Keratinocyte (primary cell): ENCODE measurements around the gene ITGBL1.

ENCODE experiments used
- EZH2 ChIP-seq: IDR thresholded peaks from one replicate; pipeline ENCODE4 v1.6.1; 2012; ENCODE audit warnings: inconsistent platforms, mild to moderate bottlenecking, low read length, moderate library complexity
- TF ChIP-seq, protein P1 (sequence below), 3 experiments: IDR thresholded peaks in 1 of 3; conservative IDR thresholded peaks in 1 of 3; optimal IDR thresholded peaks in 1 of 3; 2 replicates in 2 of 3; 3 replicates in 1 of 3; pipeline versions ENCODE3 to v1.5.1; 2011; ENCODE audit warnings: low read length in 3 of 3, mild to moderate bottlenecking in 3 of 3, moderate library complexity in 2 of 3, control low read depth in 1 of 3, inconsistent platforms in 1 of 3; ENCODE audit not compliant: insufficient read depth in 2 of 3; ENCODE audit errors: extremely low read depth in 1 of 3

- TF ChIP-seq, protein P1, sequence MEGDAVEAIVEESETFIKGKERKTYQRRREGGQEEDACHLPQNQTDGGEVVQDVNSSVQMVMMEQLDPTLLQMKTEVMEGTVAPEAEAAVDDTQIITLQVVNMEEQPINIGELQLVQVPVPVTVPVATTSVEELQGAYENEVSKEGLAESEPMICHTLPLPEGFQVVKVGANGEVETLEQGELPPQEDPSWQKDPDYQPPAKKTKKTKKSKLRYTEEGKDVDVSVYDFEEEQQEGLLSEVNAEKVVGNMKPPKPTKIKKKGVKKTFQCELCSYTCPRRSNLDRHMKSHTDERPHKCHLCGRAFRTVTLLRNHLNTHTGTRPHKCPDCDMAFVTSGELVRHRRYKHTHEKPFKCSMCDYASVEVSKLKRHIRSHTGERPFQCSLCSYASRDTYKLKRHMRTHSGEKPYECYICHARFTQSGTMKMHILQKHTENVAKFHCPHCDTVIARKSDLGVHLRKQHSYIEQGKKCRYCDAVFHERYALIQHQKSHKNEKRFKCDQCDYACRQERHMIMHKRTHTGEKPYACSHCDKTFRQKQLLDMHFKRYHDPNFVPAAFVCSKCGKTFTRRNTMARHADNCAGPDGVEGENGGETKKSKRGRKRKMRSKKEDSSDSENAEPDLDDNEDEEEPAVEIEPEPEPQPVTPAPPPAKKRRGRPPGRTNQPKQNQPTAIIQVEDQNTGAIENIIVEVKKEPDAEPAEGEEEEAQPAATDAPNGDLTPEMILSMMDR (optimal IDR thresholded peaks at IDR 0.05 in 1 of 3, IDR thresholded peaks at IDR 0.05 in 1 of 3, conservative IDR thresholded peaks at IDR 0.05 in 1 of 3; ENCODE audit: extremely low read depth in 1 of 3, insufficient read depth in 2 of 3, low read length in 3 of 3), result no peak
- TF ChIP-seq EZH2, result no peak
Measured at GRCh38 chr13:101594936-101595335, 142.5 kb downstream of the ITGBL1 start.
